ENCODE measurements around the gene RPSA.

Gene RPSA

DNA sequence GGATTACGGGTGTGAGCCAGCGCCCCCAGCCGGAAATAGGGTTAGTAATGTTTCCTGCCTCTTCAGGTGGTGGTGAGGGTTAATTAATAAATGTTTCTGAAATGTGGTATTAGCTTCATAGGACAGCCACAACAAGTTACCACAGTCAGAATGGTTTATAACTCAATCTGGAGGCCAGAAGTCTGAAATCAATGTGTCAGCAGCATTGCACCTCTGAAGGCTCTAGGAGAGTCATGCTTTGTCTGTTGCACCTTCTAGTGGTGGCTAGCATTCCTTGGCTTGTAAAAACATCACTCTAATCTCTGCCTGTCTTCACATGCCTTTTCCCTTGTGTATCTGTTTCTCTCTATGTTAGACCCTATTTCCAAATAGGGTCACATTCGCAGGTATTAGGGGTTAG lies 7.8 kb upstream of the RPSA start (continued):
- TF ChIP-seq, protein P1, sequence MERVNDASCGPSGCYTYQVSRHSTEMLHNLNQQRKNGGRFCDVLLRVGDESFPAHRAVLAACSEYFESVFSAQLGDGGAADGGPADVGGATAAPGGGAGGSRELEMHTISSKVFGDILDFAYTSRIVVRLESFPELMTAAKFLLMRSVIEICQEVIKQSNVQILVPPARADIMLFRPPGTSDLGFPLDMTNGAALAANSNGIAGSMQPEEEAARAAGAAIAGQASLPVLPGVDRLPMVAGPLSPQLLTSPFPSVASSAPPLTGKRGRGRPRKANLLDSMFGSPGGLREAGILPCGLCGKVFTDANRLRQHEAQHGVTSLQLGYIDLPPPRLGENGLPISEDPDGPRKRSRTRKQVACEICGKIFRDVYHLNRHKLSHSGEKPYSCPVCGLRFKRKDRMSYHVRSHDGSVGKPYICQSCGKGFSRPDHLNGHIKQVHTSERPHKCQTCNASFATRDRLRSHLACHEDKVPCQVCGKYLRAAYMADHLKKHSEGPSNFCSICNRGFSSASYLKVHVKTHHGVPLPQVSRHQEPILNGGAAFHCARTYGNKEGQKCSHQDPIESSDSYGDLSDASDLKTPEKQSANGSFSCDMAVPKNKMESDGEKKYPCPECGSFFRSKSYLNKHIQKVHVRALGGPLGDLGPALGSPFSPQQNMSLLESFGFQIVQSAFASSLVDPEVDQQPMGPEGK (CRISPR knock-in tag; IDR thresholded peaks at IDR 0.05; ENCODE audit: borderline replicate concordance), result no peak
- no peak for TF ChIP-seq TCF4 (CRISPR knock-in tag; IDR thresholded peaks at IDR 0.05; ENCODE audit: borderline replicate concordance)
- no peak for TF ChIP-seq ARNTL (CRISPR knock-in tag; IDR thresholded peaks at IDR 0.05; ENCODE audit: borderline replicate concordance, low read depth)

- ATAC-seq, result no peak
- no peak for TF ChIP-seq ZNF70 (CRISPR knock-in tag; IDR thresholded peaks at IDR 0.05)
- no peak for TF ChIP-seq ZNF8 (CRISPR knock-in tag; IDR thresholded peaks at IDR 0.05)
- no peak for TF ChIP-seq POU6F1 (CRISPR knock-in tag; IDR thresholded peaks at IDR 0.05; ENCODE audit: borderline replicate concordance, low read depth)
- TF ChIP-seq OSR1 (CRISPR knock-in tag; IDR thresholded peaks at IDR 0.05), result no peak
- TF ChIP-seq, protein P2, sequence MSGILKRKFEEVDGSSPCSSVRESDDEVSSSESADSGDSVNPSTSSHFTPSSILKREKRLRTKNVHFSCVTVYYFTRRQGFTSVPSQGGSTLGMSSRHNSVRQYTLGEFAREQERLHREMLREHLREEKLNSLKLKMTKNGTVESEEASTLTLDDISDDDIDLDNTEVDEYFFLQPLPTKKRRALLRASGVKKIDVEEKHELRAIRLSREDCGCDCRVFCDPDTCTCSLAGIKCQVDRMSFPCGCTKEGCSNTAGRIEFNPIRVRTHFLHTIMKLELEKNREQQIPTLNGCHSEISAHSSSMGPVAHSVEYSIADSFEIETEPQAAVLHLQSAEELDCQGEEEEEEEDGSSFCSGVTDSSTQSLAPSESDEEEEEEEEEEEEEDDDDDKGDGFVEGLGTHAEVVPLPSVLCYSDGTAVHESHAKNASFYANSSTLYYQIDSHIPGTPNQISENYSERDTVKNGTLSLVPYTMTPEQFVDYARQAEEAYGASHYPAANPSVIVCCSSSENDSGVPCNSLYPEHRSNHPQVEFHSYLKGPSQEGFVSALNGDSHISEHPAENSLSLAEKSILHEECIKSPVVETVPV (CRISPR knock-in tag; IDR thresholded peaks at IDR 0.05), result no peak
- TF ChIP-seq ESRRG (CRISPR knock-in tag; IDR thresholded peaks at IDR 0.05), result no peak
- TF ChIP-seq TSHZ2 (CRISPR knock-in tag; IDR thresholded peaks at IDR 0.05), result no peak
- TF ChIP-seq, protein P1 (CRISPR knock-in tag; IDR thresholded peaks at IDR 0.05; ENCODE audit: borderline replicate concordance), result no peak
- TF ChIP-seq, protein P3, sequence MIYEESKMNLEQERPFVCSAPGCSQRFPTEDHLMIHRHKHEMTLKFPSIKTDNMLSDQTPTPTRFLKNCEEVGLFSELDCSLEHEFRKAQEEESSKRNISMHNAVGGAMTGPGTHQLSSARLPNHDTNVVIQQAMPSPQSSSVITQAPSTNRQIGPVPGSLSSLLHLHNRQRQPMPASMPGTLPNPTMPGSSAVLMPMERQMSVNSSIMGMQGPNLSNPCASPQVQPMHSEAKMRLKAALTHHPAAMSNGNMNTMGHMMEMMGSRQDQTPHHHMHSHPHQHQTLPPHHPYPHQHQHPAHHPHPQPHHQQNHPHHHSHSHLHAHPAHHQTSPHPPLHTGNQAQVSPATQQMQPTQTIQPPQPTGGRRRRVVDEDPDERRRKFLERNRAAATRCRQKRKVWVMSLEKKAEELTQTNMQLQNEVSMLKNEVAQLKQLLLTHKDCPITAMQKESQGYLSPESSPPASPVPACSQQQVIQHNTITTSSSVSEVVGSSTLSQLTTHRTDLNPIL (CRISPR knock-in tag; IDR thresholded peaks at IDR 0.05; ENCODE audit: low read depth), result no peak
- TF ChIP-seq BACH2 (CRISPR knock-in tag; IDR thresholded peaks at IDR 0.05; ENCODE audit: borderline replicate concordance), result no peak
- TF ChIP-seq ZNF565 (CRISPR knock-in tag; conservative IDR thresholded peaks at IDR 0.05; ENCODE audit: low read depth), result no peak
- TF ChIP-seq ZFP30 (CRISPR knock-in tag; IDR thresholded peaks at IDR 0.05), result no peak
- no peak for TF ChIP-seq ISL1 (CRISPR knock-in tag; IDR thresholded peaks at IDR 0.05)
- TF ChIP-seq RARB (CRISPR knock-in tag; IDR thresholded peaks at IDR 0.05), result no peak
- no peak for TF ChIP-seq SNAI2 (CRISPR knock-in tag; IDR thresholded peaks at IDR 0.05)
- no peak for TF ChIP-seq ZC3H10 (CRISPR knock-in tag; IDR thresholded peaks at IDR 0.05)
- TF ChIP-seq ARNTL (CRISPR knock-in tag; IDR thresholded peaks at IDR 0.05; ENCODE audit: borderline replicate concordance, low read depth), result no peak
- TF ChIP-seq PPARA (CRISPR knock-in tag; IDR thresholded peaks at IDR 0.05; ENCODE audit: borderline replicate concordance), result no peak
Measured at GRCh38 chr3:39401983-39402382, 4.5 kb upstream of the RPSA start.

Data from SK-N-SH treated with all-trans-retinoic acid at 6 μM for 48 hours (cell line).